ENCODE data around the gene TCL1A. TPM values are rescaled to one million over a fixed set of nuclear protein-coding genes. Genes with fewer than 3 reads are reported as not detected.
A peak's percentile ranks its signal among the peaks of the same experiment; 100 is the strongest.

Gene TCL1A
- total RNA-seq, 2 experiments from 2014 or later, result not detected

DNA sequence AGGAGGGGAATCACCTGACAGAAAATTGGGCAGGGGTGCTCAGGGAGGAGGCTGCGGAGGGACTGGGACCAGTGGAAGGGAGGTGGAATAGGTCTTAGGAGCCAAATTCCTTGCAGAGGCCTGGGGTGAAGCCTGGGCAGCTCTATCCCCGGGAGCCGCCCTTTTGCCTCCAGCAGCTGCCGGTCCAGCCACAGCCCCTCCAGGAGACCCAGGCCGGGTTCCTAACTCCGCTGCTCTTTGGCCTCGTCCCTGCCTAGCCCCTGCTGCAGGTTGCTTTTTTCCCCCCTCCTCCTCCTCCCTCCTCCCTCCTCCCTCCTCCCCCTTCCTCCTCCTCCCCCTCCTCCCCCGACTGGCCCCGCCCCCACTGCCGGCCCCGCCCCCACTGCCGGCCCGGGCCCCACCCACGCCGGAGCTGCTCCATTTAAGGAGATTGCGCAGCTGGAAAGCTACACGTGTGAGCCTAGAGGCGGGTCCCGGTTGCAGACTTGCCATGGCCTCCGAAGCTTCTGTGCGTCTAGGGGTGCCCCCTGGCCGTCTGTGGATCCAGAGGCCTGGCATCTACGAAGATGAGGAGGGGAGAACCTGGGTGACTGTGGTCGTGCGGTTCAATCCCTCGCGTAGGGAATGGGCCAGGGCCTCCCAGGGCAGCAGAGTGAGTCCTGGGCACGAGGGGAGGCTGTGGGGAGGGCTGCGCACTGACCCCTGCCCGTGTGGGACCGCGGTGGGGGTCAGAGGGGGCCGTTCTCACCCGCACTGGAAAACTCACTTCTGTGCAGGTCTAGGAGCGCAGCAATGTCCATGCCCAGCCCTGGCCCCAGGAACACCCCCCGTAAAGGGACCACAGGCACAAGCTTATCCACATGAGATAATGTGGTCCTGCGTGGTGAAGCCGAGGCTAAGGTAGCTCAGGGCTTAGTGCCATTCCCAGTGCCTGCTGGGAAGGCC is 27.7 kb downstream of the TCL1A start, which contains the start of gene TCL1B:
Gene TCL1B (plus strand): TSS at position 449 of the 945 bp plus-strand sequence. CDS start 42 bp downstream, at position 491.
- Mint-ChIP-seq H3K9me3 (no peaks in the 10 kb centered on the region), H3K4me1 (ENCODE audit: low read depth) (no peaks in the 10 kb centered on the region), H3K27ac (no peak within 1 kb of the TSS), H3K36me3 (ENCODE audit: low read depth) (no peaks in the 10 kb centered on the region), H3K4me3 (no peak within 1 kb of the TSS), H3K27me3 (ENCODE audit: low read depth) (peaks cover 5% of the 10 kb centered on the region)
- no peak for DNase-seq
- intact Hi-C loops (cut with micrococcal nuclease), result loop anchor here (10.0 kb wide), 1 partner anchor 241 kb away; no protein-coding TSS in a partner anchor
- CTCF ChIA-PET, result interaction anchor here (1.0 kb wide), 1 partner anchor 124 kb away, joined by 3 read pairs; no protein-coding TSS in a partner anchor

DNA sequence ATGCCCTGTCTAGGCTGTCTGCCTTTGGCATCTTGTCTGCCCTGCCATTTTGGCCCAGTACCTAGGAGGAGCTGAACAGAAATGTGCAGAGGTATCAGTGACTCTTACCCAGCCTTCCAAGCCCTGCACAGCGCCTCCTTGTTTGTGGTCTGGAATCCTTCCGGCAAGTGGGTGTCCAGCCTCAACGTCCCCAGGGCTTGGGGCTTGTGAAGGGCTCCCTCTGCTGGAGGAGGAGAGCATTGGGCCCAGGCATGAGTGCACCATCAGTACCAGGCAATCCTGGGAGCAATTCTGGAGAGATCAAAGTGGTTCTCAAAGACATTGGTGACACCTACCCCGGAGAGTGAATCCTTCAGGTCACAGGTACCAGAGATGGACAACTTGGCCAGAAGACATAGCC is 30.1 kb downstream of the TCL1A start:
- CTCF ChIA-PET, result interaction anchor here (0.6 to 1.8 kb wide), 9 partner anchors 9 to 242 kb away, joined by 3 to 9 read pairs (median 5); no protein-coding TSS in a partner anchor
- Mint-ChIP-seq H3K27ac (no peak overlapping the region), H3K36me3 (ENCODE audit: low read depth) (no peaks in the 10 kb centered on the region), H3K9me3 (no peaks in the 10 kb centered on the region), H3K4me1 (ENCODE audit: low read depth) (no peaks in the 10 kb centered on the region), H3K27me3 (ENCODE audit: low read depth) (peaks cover 16% of the 10 kb centered on the region), H3K4me3 (no peak overlapping the region)
- intact Hi-C loops (cut with micrococcal nuclease), result loop anchor here (1.0 to 10.0 kb wide), 3 partner anchors 74 to 239 kb away; no protein-coding TSS in a partner anchor
- DNase-seq, result peak; percentile 50

DNA sequence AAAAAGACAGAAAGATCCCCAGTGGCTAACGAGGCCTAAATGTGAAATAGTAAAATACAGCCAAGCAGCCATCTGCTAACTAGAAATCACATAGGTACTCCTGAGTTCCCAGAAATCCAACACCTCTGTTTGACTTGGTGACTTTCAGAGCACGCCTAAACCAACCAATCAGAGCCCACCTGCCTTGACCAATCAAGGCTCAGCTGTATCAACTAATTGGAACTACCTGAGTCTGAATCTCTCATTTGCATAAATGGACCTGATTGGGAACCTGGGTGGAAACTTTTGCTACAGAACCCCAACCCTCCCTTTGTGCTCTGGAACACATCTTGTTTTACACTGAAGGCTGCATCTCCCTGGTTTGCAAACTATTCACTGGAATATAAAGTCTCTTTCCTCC is 32.8 kb downstream of the TCL1A start:
- H3K36me3 Mint-ChIP-seq (ENCODE audit: low read depth), result no peaks in the 10 kb centered on the region
- H3K4me1 Mint-ChIP-seq (ENCODE audit: low read depth), result no peaks in the 10 kb centered on the region
- H3K27ac Mint-ChIP-seq, result no peak overlapping the region
- intact Hi-C loops (cut with micrococcal nuclease), result loop anchor here (10.0 kb wide), 1 partner anchor 236 kb away; no protein-coding TSS in a partner anchor
- no peak overlapping the region for H3K4me3 Mint-ChIP-seq
- H3K9me3 Mint-ChIP-seq, result no peaks in the 10 kb centered on the region
- CTCF ChIA-PET, result interaction anchor here (1.1 kb wide), 2 partner anchors 36 to 114 kb away, joined by 3 read pairs; no protein-coding TSS in a partner anchor
- peaks cover 19% of the 10 kb centered on the region for H3K27me3 Mint-ChIP-seq (ENCODE audit: low read depth)
- no peak for DNase-seq

GRCh38 chr14:95679998-95680735 is 33.8 kb downstream of the TCL1A start:
- intact Hi-C loops (cut with micrococcal nuclease), result loop anchor here (10.0 kb wide), 1 partner anchor 235 kb away; no protein-coding TSS in a partner anchor

GRCh38 chr14:95679148-95679815 is 34.6 kb downstream of the TCL1A start:
- Mint-ChIP-seq H3K27me3 (ENCODE audit: low read depth) (peaks cover 19% of the 10 kb centered on the region), H3K36me3 (ENCODE audit: low read depth) (no peaks in the 10 kb centered on the region), H3K4me1 (ENCODE audit: low read depth) (no peaks in the 10 kb centered on the region), H3K9me3 (no peaks in the 10 kb centered on the region), H3K27ac (no peak overlapping the region), H3K4me3 (no peak overlapping the region)
- DNase-seq, result no peak
- intact Hi-C loops (cut with micrococcal nuclease), result no loop called here
- CTCF ChIA-PET, result no interaction called here

More at GRCh38 chr14:95679998-95680735, 33.8 kb downstream of the TCL1A start:
- no peak for DNase-seq
- no peaks in the 10 kb centered on the region for H3K4me1 Mint-ChIP-seq (ENCODE audit: low read depth)
- no peak overlapping the region for H3K4me3 Mint-ChIP-seq
- peaks cover 19% of the 10 kb centered on the region for H3K27me3 Mint-ChIP-seq (ENCODE audit: low read depth)
- no peaks in the 10 kb centered on the region for H3K36me3 Mint-ChIP-seq (ENCODE audit: low read depth)
- H3K9me3 Mint-ChIP-seq, result no peaks in the 10 kb centered on the region
- CTCF ChIA-PET, result interaction anchor here (0.7 to 0.9 kb wide), 2 partner anchors 14 to 37 kb away, joined by 3 read pairs; no protein-coding TSS in a partner anchor
- H3K27ac Mint-ChIP-seq, result no peak overlapping the region

GRCh38 chr14:95677179-95677835 is 36.6 kb downstream of the TCL1A start:
- no peaks in the 10 kb centered on the region for H3K9me3 Mint-ChIP-seq
- no peaks in the 10 kb centered on the region for H3K4me1 Mint-ChIP-seq (ENCODE audit: low read depth)
- intact Hi-C loops (cut with micrococcal nuclease), result no loop called here
- no peak for DNase-seq
- no peak overlapping the region for H3K27ac Mint-ChIP-seq
- no peaks in the 10 kb centered on the region for H3K36me3 Mint-ChIP-seq (ENCODE audit: low read depth)
- peaks cover 14% of the 10 kb centered on the region for H3K27me3 Mint-ChIP-seq (ENCODE audit: low read depth)
- CTCF ChIA-PET, result interaction anchor here (0.7 kb wide), 1 partner anchor 86 kb away, joined by 3 read pairs; no protein-coding TSS in a partner anchor
- H3K4me3 Mint-ChIP-seq, result no peak overlapping the region

GRCh38 chr14:95675486-95675885 is 38.4 kb downstream of the TCL1A start:
- H3K9me3 Mint-ChIP-seq, result no peaks in the 10 kb centered on the region
- H3K27ac Mint-ChIP-seq, result no peak overlapping the region
- no peak overlapping the region for H3K4me3 Mint-ChIP-seq
- H3K4me1 Mint-ChIP-seq (ENCODE audit: low read depth), result no peaks in the 10 kb centered on the region
- intact Hi-C loops (cut with micrococcal nuclease), result no loop called here
- peaks cover 18% of the 10 kb centered on the region for H3K27me3 Mint-ChIP-seq (ENCODE audit: low read depth)
- DNase-seq, result no peak
- CTCF ChIA-PET, result no interaction called here
- no peaks in the 10 kb centered on the region for H3K36me3 Mint-ChIP-seq (ENCODE audit: low read depth)

DNA sequence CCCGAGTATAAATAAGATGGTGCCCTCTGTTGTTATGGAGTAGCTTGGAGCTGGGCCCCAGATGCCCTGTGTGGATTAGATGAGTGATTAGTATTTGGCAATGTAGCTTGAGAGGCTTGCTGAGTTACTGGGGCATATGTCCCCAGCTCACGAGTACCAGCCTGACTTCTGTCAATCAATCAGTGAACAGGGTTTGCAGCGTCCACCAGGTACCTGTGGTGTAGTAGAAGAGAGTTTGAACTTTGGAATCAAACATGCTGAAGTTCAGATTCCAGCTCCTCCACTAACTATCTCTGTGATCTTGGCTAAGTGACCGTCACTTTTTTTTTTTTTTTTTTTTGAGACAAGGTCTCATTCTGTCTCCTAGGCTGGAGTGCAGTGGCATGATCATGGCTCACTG is 39.3 kb downstream of the TCL1A start:
- Mint-ChIP-seq H3K4me3 (no peak overlapping the region), H3K9me3 (no peaks in the 10 kb centered on the region), H3K36me3 (ENCODE audit: low read depth) (no peaks in the 10 kb centered on the region), H3K27me3 (ENCODE audit: low read depth) (peaks cover 14% of the 10 kb centered on the region), H3K27ac (no peak overlapping the region), H3K4me1 (ENCODE audit: low read depth) (no peaks in the 10 kb centered on the region)
- intact Hi-C loops (cut with micrococcal nuclease), result no loop called here
- DNase-seq, result no peak
- CTCF ChIA-PET, result interaction anchor here (1.9 kb wide), 1 partner anchor 9 kb away, joined by 7 read pairs; no protein-coding TSS in a partner anchor

GRCh38 chr14:95668235-95668772 is 45.6 kb downstream of the TCL1A start:
- Mint-ChIP-seq H3K27ac (no peak overlapping the region), H3K9me3 (no peaks in the 10 kb centered on the region), H3K4me1 (ENCODE audit: low read depth) (no peaks in the 10 kb centered on the region), H3K27me3 (ENCODE audit: low read depth) (peaks cover 4% of the 10 kb centered on the region), H3K36me3 (ENCODE audit: low read depth) (no peaks in the 10 kb centered on the region), H3K4me3 (no peak overlapping the region)
- intact Hi-C loops (cut with micrococcal nuclease), result no loop called here
- CTCF ChIA-PET, result no interaction called here
- DNase-seq, result no peak

DNA sequence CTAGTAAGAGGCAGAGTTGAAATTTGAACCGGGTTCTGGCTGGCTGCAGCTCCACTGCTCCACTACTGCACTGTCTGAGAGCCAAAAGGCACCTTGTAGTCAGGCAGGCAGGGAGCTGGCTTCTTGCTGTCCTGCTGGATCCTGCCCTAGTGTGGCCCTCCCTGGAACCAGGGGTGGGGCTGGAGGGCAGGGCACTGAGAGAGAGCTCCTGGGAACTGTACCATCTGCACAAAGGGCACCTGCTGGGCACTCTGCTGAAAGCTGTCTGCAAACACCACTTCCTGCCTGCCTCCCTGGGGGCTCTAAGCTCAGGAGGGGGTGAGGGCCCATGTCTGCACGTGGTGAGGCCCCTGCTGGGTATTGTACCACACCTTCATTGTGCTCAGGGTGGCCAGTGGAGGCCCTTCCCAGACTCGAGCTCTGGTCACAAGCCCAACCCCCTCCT is 46.7 kb downstream of the TCL1A start:
- H3K27ac Mint-ChIP-seq, result no peak overlapping the region

GRCh38 chr14:95666450-95666849 is 47.5 kb downstream of the TCL1A start:
- Mint-ChIP-seq H3K27me3 (ENCODE audit: low read depth) (peaks cover 4% of the 10 kb centered on the region), H3K4me3 (no peak overlapping the region), H3K27ac (no peak overlapping the region), H3K4me1 (ENCODE audit: low read depth) (peaks cover 9% of the 10 kb centered on the region), H3K36me3 (ENCODE audit: low read depth) (no peaks in the 10 kb centered on the region), H3K9me3 (no peaks in the 10 kb centered on the region)
- no peak for DNase-seq
- CTCF ChIA-PET, result no interaction called here
- intact Hi-C loops (cut with micrococcal nuclease), result no loop called here

More for the DNA sequence above, 46.7 kb downstream of the TCL1A start:
- intact Hi-C loops (cut with micrococcal nuclease), result no loop called here
- Mint-ChIP-seq H3K36me3 (ENCODE audit: low read depth) (no peaks in the 10 kb centered on the region), H3K4me1 (ENCODE audit: low read depth) (peaks cover 7% of the 10 kb centered on the region), H3K9me3 (no peaks in the 10 kb centered on the region), H3K27me3 (ENCODE audit: low read depth) (peaks cover 4% of the 10 kb centered on the region), H3K4me3 (no peak overlapping the region)
- CTCF ChIA-PET, result no interaction called here
- no peak for DNase-seq
